Measurements from ENCODE around the gene RASAL2. TPM values are rescaled to one million over a fixed set of nuclear protein-coding genes. Genes with fewer than 3 reads are reported as not detected.
"Not testable (repeated sequence)": the region's sequence is repeated elsewhere in the genome, so short reads cannot be mapped to it uniquely, and the experiment has no call there.

RASAL2 gene
- total RNA-seq, 2 experiments from 2014 or later: not detected

DNA sequence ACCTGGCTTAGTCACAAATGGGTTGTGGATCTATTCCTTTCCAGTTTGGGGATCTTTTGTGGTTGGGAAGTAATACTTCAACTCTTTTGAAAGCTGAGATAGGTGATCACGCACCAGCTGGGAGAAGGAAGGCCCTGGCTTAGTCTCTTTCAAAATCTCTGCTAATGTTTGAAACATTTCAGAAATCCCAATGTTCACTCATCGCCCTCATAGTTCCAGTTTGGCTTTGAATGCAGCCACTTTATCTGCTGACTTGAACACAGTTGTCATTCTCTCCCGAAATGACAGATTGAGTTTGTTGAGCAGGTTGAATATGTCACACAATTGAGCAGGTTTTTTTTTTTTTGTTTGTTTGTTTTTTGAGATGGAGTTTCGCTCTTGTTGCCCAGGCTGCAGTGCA is 24.6 kb downstream of the RASAL2 start:
- Mint-ChIP-seq H3K36me3 (ENCODE audit: low read depth) (no peaks in the 10 kb centered on the region), H3K4me1 (ENCODE audit: low read depth) (no peaks in the 10 kb centered on the region), H3K4me3 (no peak overlapping the region), H3K9me3 (peaks cover 3% of the 10 kb centered on the region), H3K27ac (no peak overlapping the region), H3K27me3 (no peaks in the 10 kb centered on the region)
- no peak for DNase-seq
- intact Hi-C loops (cut with micrococcal nuclease): no loop called here
- TF ChIP-seq, protein P1, sequence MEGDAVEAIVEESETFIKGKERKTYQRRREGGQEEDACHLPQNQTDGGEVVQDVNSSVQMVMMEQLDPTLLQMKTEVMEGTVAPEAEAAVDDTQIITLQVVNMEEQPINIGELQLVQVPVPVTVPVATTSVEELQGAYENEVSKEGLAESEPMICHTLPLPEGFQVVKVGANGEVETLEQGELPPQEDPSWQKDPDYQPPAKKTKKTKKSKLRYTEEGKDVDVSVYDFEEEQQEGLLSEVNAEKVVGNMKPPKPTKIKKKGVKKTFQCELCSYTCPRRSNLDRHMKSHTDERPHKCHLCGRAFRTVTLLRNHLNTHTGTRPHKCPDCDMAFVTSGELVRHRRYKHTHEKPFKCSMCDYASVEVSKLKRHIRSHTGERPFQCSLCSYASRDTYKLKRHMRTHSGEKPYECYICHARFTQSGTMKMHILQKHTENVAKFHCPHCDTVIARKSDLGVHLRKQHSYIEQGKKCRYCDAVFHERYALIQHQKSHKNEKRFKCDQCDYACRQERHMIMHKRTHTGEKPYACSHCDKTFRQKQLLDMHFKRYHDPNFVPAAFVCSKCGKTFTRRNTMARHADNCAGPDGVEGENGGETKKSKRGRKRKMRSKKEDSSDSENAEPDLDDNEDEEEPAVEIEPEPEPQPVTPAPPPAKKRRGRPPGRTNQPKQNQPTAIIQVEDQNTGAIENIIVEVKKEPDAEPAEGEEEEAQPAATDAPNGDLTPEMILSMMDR (IDR thresholded peaks at IDR 0.05): no peak
- ATAC-seq: no peak
- POLR2A ChIA-PET: no interaction called here
- CTCF ChIA-PET: no interaction called here

DNA sequence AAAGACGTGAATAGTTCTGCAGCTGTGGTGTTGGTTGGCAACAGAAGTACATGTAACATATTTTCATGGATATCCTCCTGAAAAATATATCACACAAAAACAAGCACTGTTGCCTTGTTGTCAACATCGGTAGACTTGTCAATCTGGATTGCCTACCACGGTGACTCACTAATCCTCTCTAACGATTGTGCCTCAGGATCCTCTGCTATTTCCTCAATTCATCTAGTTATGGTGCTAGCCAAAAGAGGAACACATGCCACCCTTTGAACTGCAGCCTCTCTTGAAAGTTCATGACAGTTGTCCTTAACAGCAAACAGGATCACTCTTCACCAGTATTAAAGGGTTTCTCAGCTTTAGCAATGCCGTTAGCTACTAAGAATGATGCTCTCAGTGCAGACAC is 25.7 kb downstream of the RASAL2 start:
- Mint-ChIP-seq H3K4me1 (ENCODE audit: low read depth) (no peaks in the 10 kb centered on the region), H3K27ac (no peak overlapping the region), H3K36me3 (ENCODE audit: low read depth) (no peaks in the 10 kb centered on the region), H3K27me3 (no peaks in the 10 kb centered on the region), H3K4me3 (no peak overlapping the region), H3K9me3 (peaks cover 3% of the 10 kb centered on the region)
- no peak for DNase-seq
- ATAC-seq: no peak
- POLR2A ChIA-PET: no interaction called here
- intact Hi-C loops (cut with micrococcal nuclease): no loop called here
- TF ChIP-seq, protein P1 (IDR thresholded peaks at IDR 0.05): no peak
- CTCF ChIA-PET: interaction anchor here (1.1 kb wide), 1 partner anchor 14 kb away, joined by 3 read pairs; no protein-coding TSS in a partner anchor

DNA sequence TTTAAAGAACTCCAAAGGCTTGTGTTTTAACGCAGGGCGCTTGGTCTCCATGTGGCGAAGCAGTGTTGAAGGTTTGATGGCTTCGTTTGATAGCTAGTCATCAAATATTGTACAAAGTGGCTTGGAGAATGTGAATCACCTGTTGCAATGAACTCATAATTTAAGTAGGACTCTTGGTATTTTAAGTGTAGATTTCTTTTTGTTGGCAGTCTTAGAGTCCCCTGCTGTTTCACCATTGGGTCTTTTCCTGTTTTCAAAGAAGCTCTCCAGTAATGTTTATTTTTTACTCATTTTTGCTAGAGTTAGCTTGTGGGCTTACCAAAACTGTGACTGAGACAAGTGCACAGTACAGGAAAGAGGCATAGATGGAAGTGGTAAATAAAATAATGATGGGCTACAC is 26.2 kb downstream of the RASAL2 start:
- DNase-seq: no peak
- TF ChIP-seq, protein P1 (IDR thresholded peaks at IDR 0.05): no peak
- peaks cover 3% of the 10 kb centered on the region for H3K9me3 Mint-ChIP-seq
- no peak for ATAC-seq
- H3K4me1 Mint-ChIP-seq (ENCODE audit: low read depth): no peaks in the 10 kb centered on the region
- intact Hi-C loops (cut with micrococcal nuclease): no loop called here
- ChIA-PET POLR2A (no interaction called here), CTCF (interaction anchor here (1.1 kb wide), 1 partner anchor 15 kb away, joined by 3 read pairs; no protein-coding TSS in a partner anchor)
- H3K27ac Mint-ChIP-seq: no peak overlapping the region
- no peaks in the 10 kb centered on the region for H3K36me3 Mint-ChIP-seq (ENCODE audit: low read depth)
- no peaks in the 10 kb centered on the region for H3K27me3 Mint-ChIP-seq
- H3K4me3 Mint-ChIP-seq: no peak overlapping the region

DNA sequence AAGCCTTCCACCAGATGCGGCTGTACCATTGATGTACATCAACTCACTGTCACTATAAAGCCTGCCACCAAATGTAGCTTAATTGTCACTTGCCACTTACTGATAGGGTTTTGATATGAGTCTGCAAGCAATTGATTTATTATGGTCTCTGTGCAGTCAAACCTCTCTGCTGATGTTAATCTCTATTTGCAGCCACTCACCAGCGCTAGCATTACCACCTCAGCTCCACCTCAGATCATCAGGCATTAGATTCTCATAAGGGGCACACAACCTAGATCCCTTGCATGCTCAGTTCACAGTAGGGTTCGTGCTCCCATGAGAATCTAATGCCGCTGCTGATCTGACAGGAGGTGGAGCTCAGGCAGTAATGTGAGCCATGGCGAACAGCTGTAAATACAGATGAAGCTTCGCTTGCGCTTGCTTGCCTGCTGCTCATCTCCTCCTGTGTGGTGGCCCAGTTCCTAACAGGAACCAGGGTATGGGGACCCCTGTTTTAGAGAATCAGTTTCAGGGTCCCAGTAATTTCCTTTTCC is 26.7 kb downstream of the RASAL2 start:
- CTCF ChIA-PET; H3K4me3 Mint-ChIP-seq; intact Hi-C loops (cut with micrococcal nuclease); H3K27me3 Mint-ChIP-seq; H3K4me1 Mint-ChIP-seq (ENCODE audit: low read depth); H3K27ac Mint-ChIP-seq; DNase-seq; H3K36me3 Mint-ChIP-seq (ENCODE audit: low read depth); ATAC-seq; POLR2A ChIA-PET; H3K9me3 Mint-ChIP-seq: not testable (repeated sequence)

DNA sequence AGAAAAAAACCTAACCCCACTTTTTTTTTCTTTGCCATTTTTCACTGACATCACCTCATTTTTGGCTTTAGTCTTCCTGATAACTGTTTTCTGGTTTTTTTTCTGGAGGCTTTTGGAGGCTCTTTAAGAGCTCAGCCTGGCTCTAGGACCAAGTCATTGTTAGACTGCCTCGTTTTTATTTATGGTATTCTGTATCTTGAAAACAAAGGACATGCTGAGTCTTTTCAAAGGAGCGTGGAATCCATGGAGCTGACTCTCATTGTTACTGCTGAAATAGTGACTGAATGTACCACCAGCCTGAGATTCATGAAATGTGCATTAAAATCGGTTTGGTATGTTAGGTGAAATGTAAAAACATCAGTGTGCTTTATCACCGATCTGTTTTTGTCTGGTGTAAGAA is 28.0 kb downstream of the RASAL2 start:
- Mint-ChIP-seq H3K9me3 (peaks cover 3% of the 10 kb centered on the region), H3K4me1 (ENCODE audit: low read depth) (no peaks in the 10 kb centered on the region), H3K36me3 (ENCODE audit: low read depth) (no peaks in the 10 kb centered on the region), H3K27me3 (no peaks in the 10 kb centered on the region), H3K27ac (no peak overlapping the region), H3K4me3 (no peak overlapping the region)
- POLR2A ChIA-PET: no interaction called here
- DNase-seq (no peak), ATAC-seq (no peak)
- CTCF ChIA-PET: interaction anchor here (0.7 to 1.5 kb wide), 2 partner anchors 13 to 15 kb away, joined by 3 read pairs; no protein-coding TSS in a partner anchor
- intact Hi-C loops (cut with micrococcal nuclease): no loop called here
- TF ChIP-seq, protein P1 (IDR thresholded peaks at IDR 0.05): no peak

All from activated CD8-positive, alpha-beta T cell treated with anti-CD3 and anti-CD28 coated beads for 36 hours (primary cell).